Stomach (tissue), 9 donors: ENCODE results near the gene ARHGAP24. TPM values are rescaled to one million over a fixed set of nuclear protein-coding genes. Genes with fewer than 3 reads are reported as not detected.
"Not testable (repeated sequence)": the region's sequence is repeated elsewhere in the genome, so short reads cannot be mapped to it uniquely, and the experiment has no call there.

Experiments used
- DNase-seq, 2 donors: peaks; one replicate each; pipeline versions ENCODE4 v3.0.0 to v3.0.0-alpha.2; 2013 to 2019
- H3K27ac ChIP-seq, 5 donors: fragments of 200-600 bp in 4 of 5; sonication (generic) in 4 of 5; one replicate each; pipeline ENCODE4 v1.5.1; 2013 to 2019; ENCODE audit warnings: mild to moderate bottlenecking in 1 of 5, moderate library complexity in 1 of 5
- H3K27me3 ChIP-seq, 3 donors: fragments of 200-600 bp; sonication (generic); one replicate each; pipeline ENCODE4 v1.5.1; 2017 to 2019; ENCODE audit warnings: mixed run types in 1 of 3
- H3K36me3 ChIP-seq, 4 donors: fragments of 200-600 bp; sonication (generic); 1 replicate in 3 of 4; 2 replicates in 1 of 4; pipeline ENCODE4 v1.5.1; 2016 to 2019
- H3K4me1 ChIP-seq, 4 donors: fragments of 200-600 bp; sonication (generic); one replicate each; pipeline ENCODE4 v1.5.1; 2016 to 2019
- H3K4me3 ChIP-seq, 4 donors: fragments of 200-600 bp; sonication (generic) in 3 of 4; one replicate each; pipeline ENCODE4 v1.5.1; 2016 to 2019; ENCODE audit warnings: mild to moderate bottlenecking in 1 of 4
- H3K9me3 ChIP-seq, 4 donors: fragments of 200-600 bp; sonication (generic); one replicate each; pipeline ENCODE4 v1.5.1; 2016 to 2019
- EP300 ChIP-seq: sonication (generic); formaldehyde crosslinking; IDR thresholded peaks from one replicate; pipeline ENCODE4 v1.6.1; 2017; ENCODE audit warnings: antibody characterized with exemption
- POLR2A ChIP-seq, 4 donors: fragments of 450-650 bp; IDR thresholded peaks; one replicate each; pipeline ENCODE4 v1.6.1; 2016; ENCODE audit warnings: antibody characterized with exemption in 4 of 4, control low read depth in 2 of 4, mild to moderate bottlenecking in 1 of 4, moderate library complexity in 1 of 4
- POLR2AphosphoS5 ChIP-seq, 3 donors: sonication (generic); formaldehyde crosslinking; IDR thresholded peaks; one replicate each; pipeline ENCODE4 v1.6.1; 2016; ENCODE audit warnings: antibody characterized with exemption in 3 of 3
- WGBS, 5 donors: extraction: QIAGEN DNeasy Blood & Tissue Kit in 3 of 5; methylation state at CpG; one replicate each; pipeline versions ENCODE4 v1.1.5 to v1.1.7; 2013 to 2018; 5-methylcytosine and 5-hydroxymethylcytosine counted together
- intact Hi-C: fragments of 100-400 bp; cut with DNase I; formaldehyde crosslinking; loops from one replicate; pipeline ENCODE4 v1.15.1; 2023; ENCODE audit warnings: low total_unique reads
- polyA plus RNA-seq, 3 donors: library from polyadenylated mRNA; stranded (reverse); fragments of 200-250 nt; gene quantifications; one replicate each; pipeline ENCODE4 v1.2.3, GENCODE V29; 2013
- total RNA-seq, 5 donors: library from RNA; depleted of rRNA; stranded (reverse); fragments of >200 nt; gene quantifications; one replicate each; pipeline versions ENCODE4 v1.1.0 to v1.2.3, GENCODE V29; 2014 to 2016
- TF ChIP-seq, protein P1 (sequence below), 7 experiments: fragments of 450-650 bp in 4 of 7; fragments of 200-600 bp in 3 of 7; sonication (generic) in 3 of 7; IDR thresholded peaks; one replicate each; pipeline ENCODE4 v1.5.1; 2016 to 2019; ENCODE audit warnings: antibody characterized with exemption in 7 of 7, control low read depth in 2 of 7, mild to moderate bottlenecking in 1 of 7
- donor health status: healthy with polysubstance abuse.
- donor health status: Bipolar disorder and iron deficiency.
- donor health status: healthy.

The ARHGAP24 gene
- total and polyA plus RNA-seq, 8 donors = 6.4 to 152 (median 33.5) TPM

DNA sequence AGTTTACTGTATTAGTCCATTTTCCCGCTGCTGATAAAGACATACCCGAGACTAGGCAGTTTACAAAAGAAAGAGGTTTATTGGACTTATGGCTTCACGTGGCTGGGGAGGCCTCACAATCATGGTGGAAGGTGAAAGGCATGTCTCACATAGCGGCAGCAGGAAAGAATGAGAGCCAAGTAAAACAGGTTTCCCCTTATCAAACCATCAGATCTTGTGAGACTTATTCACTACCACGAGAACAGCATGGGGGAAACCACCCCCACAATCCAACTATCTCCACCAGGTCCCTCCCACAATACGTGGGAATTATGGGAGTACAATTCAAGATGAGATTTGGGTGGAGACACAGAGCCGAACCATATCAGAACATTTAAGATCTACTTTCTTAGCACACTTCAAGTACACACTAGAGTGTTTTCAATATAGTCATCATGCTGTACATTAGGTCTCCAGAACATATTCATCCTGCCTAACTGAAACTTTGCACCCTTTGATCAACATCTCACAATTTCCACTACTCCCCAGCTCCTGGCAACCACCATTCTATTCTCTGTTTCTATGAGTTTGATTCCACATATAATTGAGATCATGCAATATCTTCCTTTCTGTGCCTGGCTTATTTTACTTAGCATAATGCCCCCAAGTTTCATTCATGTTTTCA is 341.0 kb downstream of the ARHGAP24 start:
- H3K27ac ChIP-seq = no peak overlapping the region
- H3K4me1 ChIP-seq = no peaks in the 10 kb centered on the region
- no peak for DNase-seq
- TF ChIP-seq EP300 = no peak
- no peak for TF ChIP-seq POLR2A (IDR thresholded peaks at IDR 0.05)
- TF ChIP-seq POLR2AphosphoS5 (IDR thresholded peaks at IDR 0.05) = no peak
- TF ChIP-seq, protein P1, sequence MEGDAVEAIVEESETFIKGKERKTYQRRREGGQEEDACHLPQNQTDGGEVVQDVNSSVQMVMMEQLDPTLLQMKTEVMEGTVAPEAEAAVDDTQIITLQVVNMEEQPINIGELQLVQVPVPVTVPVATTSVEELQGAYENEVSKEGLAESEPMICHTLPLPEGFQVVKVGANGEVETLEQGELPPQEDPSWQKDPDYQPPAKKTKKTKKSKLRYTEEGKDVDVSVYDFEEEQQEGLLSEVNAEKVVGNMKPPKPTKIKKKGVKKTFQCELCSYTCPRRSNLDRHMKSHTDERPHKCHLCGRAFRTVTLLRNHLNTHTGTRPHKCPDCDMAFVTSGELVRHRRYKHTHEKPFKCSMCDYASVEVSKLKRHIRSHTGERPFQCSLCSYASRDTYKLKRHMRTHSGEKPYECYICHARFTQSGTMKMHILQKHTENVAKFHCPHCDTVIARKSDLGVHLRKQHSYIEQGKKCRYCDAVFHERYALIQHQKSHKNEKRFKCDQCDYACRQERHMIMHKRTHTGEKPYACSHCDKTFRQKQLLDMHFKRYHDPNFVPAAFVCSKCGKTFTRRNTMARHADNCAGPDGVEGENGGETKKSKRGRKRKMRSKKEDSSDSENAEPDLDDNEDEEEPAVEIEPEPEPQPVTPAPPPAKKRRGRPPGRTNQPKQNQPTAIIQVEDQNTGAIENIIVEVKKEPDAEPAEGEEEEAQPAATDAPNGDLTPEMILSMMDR (IDR thresholded peaks at IDR 0.05) = no peak
- no peak overlapping the region for H3K4me3 ChIP-seq
- 88 to 92% (median 90%) methylated on average over 7 of the region's 7 CpGs for WGBS, 5 donors
- H3K36me3 ChIP-seq = no peaks in the 10 kb centered on the region
- no peaks in the 10 kb centered on the region for H3K27me3 ChIP-seq
- intact Hi-C loops = no loop called here
- H3K9me3 ChIP-seq = no peaks in the 10 kb centered on the region

DNA sequence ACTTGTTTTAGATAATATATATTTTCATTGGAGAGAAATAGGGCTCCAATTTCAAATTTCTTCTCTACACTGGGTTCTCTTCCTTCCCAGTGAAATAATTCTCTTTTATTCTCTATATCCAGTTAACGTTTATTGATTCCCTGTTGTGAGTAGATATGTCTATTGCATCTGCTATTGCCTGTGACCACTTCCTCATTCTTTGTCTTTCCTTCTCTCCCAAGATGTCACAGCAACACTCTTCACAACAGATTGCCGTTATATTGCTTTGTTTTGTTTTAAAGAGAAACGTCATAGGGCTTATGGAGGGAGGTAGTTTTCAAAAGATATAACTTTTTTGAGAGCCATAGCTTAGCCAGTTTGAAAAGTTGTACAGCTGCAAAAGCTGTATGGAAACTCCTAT is 343.8 kb downstream of the ARHGAP24 start:
- TF ChIP-seq POLR2A (IDR thresholded peaks at IDR 0.05) (no peak), EP300 (no peak), POLR2AphosphoS5 (IDR thresholded peaks at IDR 0.05) (no peak)
- TF ChIP-seq, protein P1 (IDR thresholded peaks at IDR 0.05) = no peak

DNA sequence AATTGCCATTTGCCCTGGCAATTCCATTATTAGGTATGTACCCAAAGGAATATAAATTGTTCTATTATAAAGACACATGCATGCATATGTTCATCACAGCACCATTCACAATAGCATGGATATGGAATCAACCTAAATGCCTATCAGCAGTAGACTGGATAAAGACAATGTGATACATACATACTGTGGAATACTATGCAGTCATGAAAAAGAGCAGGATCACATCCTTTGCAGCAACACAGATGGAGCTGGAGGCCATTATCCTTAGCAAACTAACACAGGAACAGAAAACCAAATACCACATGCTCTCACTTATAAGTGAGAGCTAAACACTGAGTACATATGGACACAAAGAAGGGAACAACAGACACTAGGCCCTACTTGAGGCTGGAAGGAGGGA is 345.2 kb downstream of the ARHGAP24 start:
- intact Hi-C loops, H3K36me3 ChIP-seq, H3K27me3 ChIP-seq, DNase-seq, H3K4me3 ChIP-seq, H3K27ac ChIP-seq, H3K9me3 ChIP-seq: not testable (repeated sequence)
- H3K4me1 ChIP-seq = peaks cover 0 to 28% (median 11%) of the 10 kb centered on the region in 4 donors

More for the DNA sequence above, 343.8 kb downstream of the ARHGAP24 start:
- Histone ChIP-seq H3K4me3 (no peak overlapping the region), H3K4me1 (peaks cover 0 to 14% (median 4%) of the 10 kb centered on the region in 4 donors), H3K27ac (no peak overlapping the region), H3K36me3 (no peaks in the 10 kb centered on the region), H3K27me3 (no peaks in the 10 kb centered on the region), H3K9me3 (no peaks in the 10 kb centered on the region)
- DNase-seq = no peak
- intact Hi-C loops = no loop called here
- WGBS, 5 donors = 56 to 75% (median 65%) methylated on average over 3 of the region's 3 CpGs

DNA sequence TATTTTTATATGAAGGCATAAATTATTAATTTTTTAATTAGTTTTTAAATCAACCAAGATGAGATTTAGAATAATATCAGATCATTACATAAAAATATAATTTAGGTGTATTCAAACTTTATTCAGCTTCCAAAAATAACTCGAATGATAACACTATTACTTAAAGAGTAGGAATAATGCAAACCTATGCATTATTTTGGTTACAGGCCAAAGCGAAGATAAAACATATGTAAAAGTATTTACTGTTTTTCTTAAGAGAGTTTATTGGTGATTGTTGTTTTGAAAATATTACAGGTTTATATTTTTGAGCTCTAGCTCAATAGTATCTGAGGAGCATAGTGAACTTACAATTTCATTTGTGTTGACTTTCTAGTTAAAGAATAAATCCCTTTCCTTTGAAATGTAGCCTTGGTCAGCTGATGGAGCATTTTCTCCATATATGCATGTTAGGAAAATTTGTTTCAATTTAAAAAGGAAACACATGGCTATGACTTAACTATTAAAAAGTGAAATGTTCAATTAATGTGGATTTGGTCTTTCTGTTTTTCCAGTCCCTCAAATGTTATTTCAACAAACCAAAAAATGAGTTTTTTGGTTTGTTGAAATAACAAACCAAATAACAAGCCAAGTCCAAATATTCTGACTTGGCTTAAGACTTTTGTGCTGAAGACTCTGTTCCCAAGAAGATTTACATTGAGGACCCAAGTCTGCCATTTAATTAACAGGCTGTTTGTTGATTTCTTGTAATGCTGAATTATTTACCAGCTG is 346.9 kb downstream of the ARHGAP24 start:
- DNase-seq = no peak
- peaks cover 9 to 45% (median 28%) of the 10 kb centered on the region in 4 donors for H3K4me1 ChIP-seq
- intact Hi-C loops = no loop called here
- no peaks in the 10 kb centered on the region for H3K36me3 ChIP-seq
- no peaks in the 10 kb centered on the region for H3K9me3 ChIP-seq
- no peak overlapping the region for H3K4me3 ChIP-seq
- TF ChIP-seq EP300 = no peak
- TF ChIP-seq, protein P1 (IDR thresholded peaks at IDR 0.05) = no peak
- no peak for TF ChIP-seq POLR2AphosphoS5 (IDR thresholded peaks at IDR 0.05)
- no peak for TF ChIP-seq POLR2A (IDR thresholded peaks at IDR 0.05)
- H3K27me3 ChIP-seq = no peaks in the 10 kb centered on the region
- WGBS, 5 donors = 89 to 98% (median 94%) methylated on average over 2 of the region's 2 CpGs
- H3K27ac ChIP-seq = no peak overlapping the region

DNA sequence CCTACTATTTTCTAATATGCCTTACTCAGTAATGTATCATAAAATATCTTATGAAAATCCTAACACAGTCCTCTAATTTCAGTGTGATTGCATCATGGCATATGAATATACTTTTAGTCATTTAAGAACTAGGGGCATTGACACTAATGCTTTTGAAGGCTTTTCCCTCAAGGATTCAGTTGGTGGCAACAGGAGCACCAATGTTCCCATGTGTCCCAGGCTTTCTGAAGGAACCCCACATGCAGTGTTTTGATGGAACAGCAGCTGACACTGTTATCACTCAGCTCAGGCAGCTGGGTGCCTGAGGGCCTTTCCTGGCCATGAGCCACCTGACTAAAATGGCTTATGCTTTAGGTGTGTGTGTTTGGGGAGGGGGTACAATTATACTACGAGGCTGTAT is 348.3 kb downstream of the ARHGAP24 start:
- no peaks in the 10 kb centered on the region for H3K27me3 ChIP-seq
- H3K9me3 ChIP-seq = no peaks in the 10 kb centered on the region
- no peak overlapping the region for H3K4me3 ChIP-seq
- no peaks in the 10 kb centered on the region for H3K36me3 ChIP-seq
- intact Hi-C loops = no loop called here
- H3K27ac ChIP-seq = peak overlapping the region in 2 of 5 donors; percentile 46 to 82
- no peak for DNase-seq
- WGBS, 5 donors = 0 to 50% (median 16%) methylated on average over 1 of the region's 1 CpG
- TF ChIP-seq POLR2AphosphoS5 (IDR thresholded peaks at IDR 0.05) (no peak), POLR2A (IDR thresholded peaks at IDR 0.05) (no peak), EP300 (no peak)
- TF ChIP-seq, protein P1 (IDR thresholded peaks at IDR 0.05) = no peak
- peaks cover 9 to 57% (median 40%) of the 10 kb centered on the region in 4 donors for H3K4me1 ChIP-seq
